Measurements from ENCODE around the gene ASAH2B.
A peak's percentile ranks its signal among the peaks of the same experiment; 100 is the strongest.
"Not testable (repeated sequence)": the region's sequence is repeated elsewhere in the genome, so short reads cannot be mapped to it uniquely, and the experiment has no call there.

Gene ASAH2B

GRCh38 chr10:50739618-50740292 is at the start of gene ASAH2B:
TSS of gene ASAH2B (plus strand) at chr10:50739936. CDS start at chr10:50745131, 5,195 bp downstream.
- peak; percentile 55 for DNase-seq (ENCODE audit: low read depth)

GRCh38 chr10:50697819-50698218 is 41.9 kb upstream of the ASAH2B start:
- not testable (repeated sequence) for DNase-seq (ENCODE audit: low read depth)

- not testable (repeated sequence) for DNase-seq (ENCODE audit: low read depth)
Observed at GRCh38 chr10:50701947-50702346, 37.8 kb upstream of the ASAH2B start.

- DNase-seq (ENCODE audit: low read depth): not testable (repeated sequence)
Observed at GRCh38 chr10:50702997-50703396, 36.7 kb upstream of the ASAH2B start.

GRCh38 chr10:50704436-50705079 is 35.2 kb upstream of the ASAH2B start:
- not testable (repeated sequence) for DNase-seq (ENCODE audit: low read depth)

- DNase-seq (ENCODE audit: low read depth): not testable (repeated sequence)
Observed at GRCh38 chr10:50706006-50706405, 33.7 kb upstream of the ASAH2B start.

- not testable (repeated sequence) for DNase-seq (ENCODE audit: low read depth)
Observed at GRCh38 chr10:50710241-50710640, 29.5 kb upstream of the ASAH2B start.

- DNase-seq (ENCODE audit: low read depth): not testable (repeated sequence)
Observed at GRCh38 chr10:50723812-50724211, 15.9 kb upstream of the ASAH2B start.

- DNase-seq (ENCODE audit: low read depth): not testable (repeated sequence)
Observed at GRCh38 chr10:50728112-50728511, 11.6 kb upstream of the ASAH2B start.

- DNase-seq (ENCODE audit: low read depth): not testable (repeated sequence)
Observed at GRCh38 chr10:50738987-50739617, 634 bp upstream of the ASAH2B start.

- no peak for DNase-seq (ENCODE audit: low read depth)
Observed at GRCh38 chr10:50740293-50740648, 535 bp downstream of the ASAH2B start.

GRCh38 chr10:50742820-50743219 is 3.1 kb downstream of the ASAH2B start:
- DNase-seq (ENCODE audit: low read depth): not testable (repeated sequence)

- not testable (repeated sequence) for DNase-seq (ENCODE audit: low read depth)
Observed at GRCh38 chr10:50766774-50767513, 27.2 kb downstream of the ASAH2B start.

- not testable (repeated sequence) for DNase-seq (ENCODE audit: low read depth)
Observed at GRCh38 chr10:50772042-50772441, 32.3 kb downstream of the ASAH2B start.

- DNase-seq (ENCODE audit: low read depth): not testable (repeated sequence)
Observed at GRCh38 chr10:50774868-50775267, 35.1 kb downstream of the ASAH2B start.

GRCh38 chr10:50780036-50780435 is 40.3 kb downstream of the ASAH2B start:
- DNase-seq (ENCODE audit: low read depth): not testable (repeated sequence)

GRCh38 chr10:50782017-50782416 is 42.3 kb downstream of the ASAH2B start:
- not testable (repeated sequence) for DNase-seq (ENCODE audit: low read depth)

- not testable (repeated sequence) for DNase-seq (ENCODE audit: low read depth)
Observed at GRCh38 chr10:50787962-50788361, 48.2 kb downstream of the ASAH2B start.

- no peak for DNase-seq (ENCODE audit: low read depth)
Observed at GRCh38 chr10:50788951-50789945, 49.5 kb downstream of the ASAH2B start.

- no peak for DNase-seq (ENCODE audit: low read depth)
Observed at GRCh38 chr10:50794490-50794889, 54.8 kb downstream of the ASAH2B start.

GRCh38 chr10:50796693-50797092 is 57.0 kb downstream of the ASAH2B start:
- DNase-seq (ENCODE audit: low read depth): no peak
